Panc1 (cell line): ENCODE data around the gene STK32C. TPM values are rescaled to one million over a fixed set of nuclear protein-coding genes. Genes with fewer than 3 reads are reported as not detected.

Experiments
- ATAC-seq: fragments of 200-7000 bp; cut with Tn5 transposase; 2 replicates; pipeline ENCODE4 v1.9.1; 2020; ENCODE audit warnings: mild to moderate bottlenecking, moderate library complexity
- BruUV-seq: library from RNA; stranded (reverse); fragments of 400-500 nt; replicated peaks from 2 replicates; lab custom pipeline; 2021; lab: Mats Ljungman, UMichigan
- CTCF ChIA-PET: fragments of 300-600 bp; sonication (Branson Sonifier 250); formaldehyde crosslinking; loops from one replicate; lab custom pipeline; 2022; ENCODE audit warnings: antibody characterized with exemption; lab: Charles Lee
- POLR2A ChIA-PET: fragments of 300-600 bp; sonication (Branson Sonifier 250); formaldehyde crosslinking; loops from one replicate; lab custom pipeline; 2022; ENCODE audit warnings: antibody characterized with exemption; lab: Charles Lee
- DNase-seq: peaks from one replicate; pipeline ENCODE4 v3.0.0-alpha.2; 2010; ENCODE audit warnings: low read depth, low spot score
- H3K27ac ChIP-seq: 2 replicates; pipeline ENCODE4 v1.5.1; 2011; ENCODE audit warnings: mild to moderate bottlenecking, low read length, inconsistent platforms
- H3K27me3 ChIP-seq: fragments of 200-500 bp; sonication (Bioruptor generic); 2 replicates; pipeline ENCODE4 v1.6.0; 2014; ENCODE audit warnings: low read length, inconsistent platforms; ENCODE audit not compliant: control insufficient read depth, insufficient read depth
- H3K36me3 ChIP-seq: fragments of 200-500 bp; sonication (Bioruptor generic); 2 replicates; pipeline ENCODE4 v1.5.1; 2014; ENCODE audit warnings: inconsistent platforms, mild to moderate bottlenecking, low read length, moderate library complexity; ENCODE audit not compliant: control insufficient read depth, insufficient read depth
- H3K4me1 ChIP-seq: 2 replicates; pipeline ENCODE4 v1.5.1; 2011; ENCODE audit warnings: inconsistent platforms, mild to moderate bottlenecking, low read length, moderate library complexity; ENCODE audit not compliant: control insufficient read depth, insufficient read depth
- H3K4me3 ChIP-seq, 2 experiments: 2 replicates each; pipeline ENCODE4 v1.5.1; 2011 to 2012; ENCODE audit warnings: low read depth in 2 of 2, low read length in 2 of 2, mild to moderate bottlenecking in 2 of 2, inconsistent platforms in 1 of 2, moderate library complexity in 1 of 2
- H3K9me3 ChIP-seq: fragments of 200-500 bp; sonication (Bioruptor generic); 2 replicates; pipeline ENCODE4 v1.5.1; 2014; ENCODE audit warnings: low read depth, mild to moderate bottlenecking, inconsistent platforms, low read length, moderate library complexity; ENCODE audit not compliant: control insufficient read depth, insufficient read depth
- CTCF ChIP-seq: fragments of 450-650 bp; IDR thresholded peaks from 2 replicates; pipeline ENCODE4 v1.5.1; 2017; ENCODE audit warnings: mild to moderate bottlenecking
- POLR2AphosphoS5 ChIP-seq: IDR thresholded peaks from 2 replicates; pipeline ENCODE4 v1.6.1; 2012; ENCODE audit warnings: mild to moderate bottlenecking, low read depth, low read length, moderate library complexity
- REST ChIP-seq, 2 experiments: IDR thresholded peaks; 2 replicates each; pipeline ENCODE4 v1.6.1; 2011 to 2012; ENCODE audit warnings: low read depth in 2 of 2, control low read depth in 1 of 2, low read length in 1 of 2, mild to moderate bottlenecking in 1 of 2, moderate library complexity in 1 of 2; ENCODE audit not compliant: insufficient read depth in 1 of 2
- SIN3A ChIP-seq: IDR thresholded peaks from 2 replicates; pipeline ENCODE4 v1.6.1; 2012; ENCODE audit warnings: low read depth, mild to moderate bottlenecking, low read length, moderate library complexity, borderline replicate concordance; ENCODE audit not compliant: insufficient read depth
- TCF7L2 ChIP-seq: IDR thresholded peaks from 2 replicates; pipeline ENCODE4 v1.6.1; 2011; ENCODE audit warnings: mild to moderate bottlenecking, low read depth, low read length, inconsistent platforms
- in situ Hi-C: cut with HindIII; loops from 2 replicates; pipeline ENCODE4 v1.10.0; 2016; ENCODE audit warnings: low sequenced_read_pairs, low pct_unique_long_range_greater_than_20kb
- intact Hi-C: fragments of 100-400 bp; cut with micrococcal nuclease; formaldehyde crosslinking; loops from one replicate; pipeline ENCODE4 v1.10.0; 2022; ENCODE audit not compliant: unreplicated experiment
- total RNA-seq: library from RNA; stranded (reverse); gene quantifications from one replicate; pipeline ENCODE4 v1.2.1, GENCODE V29; 2021; ENCODE audit not compliant: unreplicated experiment

The STK32C gene
- total RNA-seq, 1 experiment from 2014 or later: 53.7 TPM

- TF ChIP-seq REST (IDR thresholded peaks at IDR 0.05; ENCODE audit: insufficient read depth in 1 of 2, low read depth in 2 of 2, low read length in 1 of 2): no peak
- TF ChIP-seq CTCF: no peak
- TF ChIP-seq TCF7L2: no peak
- TF ChIP-seq SIN3A: no peak
- no peak for TF ChIP-seq POLR2AphosphoS5
- no peak for ATAC-seq
Measured at GRCh38 chr10:132206377-132206745, 101.4 kb downstream of the STK32C start.

GRCh38 chr10:132205650-132206376, 101.9 kb downstream of the STK32C start:
- in situ Hi-C loops (no loop called here), intact Hi-C loops (no loop called here)
- ATAC-seq (no peak), DNase-seq (no peak)
- H3K27ac ChIP-seq: no peak overlapping the region
- TF ChIP-seq REST (IDR thresholded peaks at IDR 0.05; ENCODE audit: insufficient read depth in 1 of 2, low read depth in 2 of 2, low read length in 1 of 2) (no peak), TCF7L2 (no peak), POLR2AphosphoS5 (no peak), CTCF (no peak), SIN3A (no peak)
- no TSS peak for BruUV-seq
- no peaks in the 10 kb centered on the region for H3K36me3 ChIP-seq
- no peak overlapping the region for H3K4me3 ChIP-seq
- H3K4me1 ChIP-seq: no peaks in the 10 kb centered on the region
- CTCF ChIA-PET: no interaction called here
- H3K9me3 ChIP-seq: no peaks in the 10 kb centered on the region
- POLR2A ChIA-PET: no interaction called here
- H3K27me3 ChIP-seq: no peaks in the 10 kb centered on the region

More at GRCh38 chr10:132206377-132206745, 101.4 kb downstream of the STK32C start:
- no peak overlapping the region for H3K27ac ChIP-seq
- DNase-seq: no peak
- intact Hi-C loops (no loop called here), in situ Hi-C loops (no loop called here)
- no peaks in the 10 kb centered on the region for H3K36me3 ChIP-seq
- ChIA-PET CTCF (no interaction called here), POLR2A (no interaction called here)
- no peak overlapping the region for H3K4me3 ChIP-seq
- H3K9me3 ChIP-seq: no peaks in the 10 kb centered on the region
- BruUV-seq: no TSS peak
- H3K27me3 ChIP-seq: no peaks in the 10 kb centered on the region
- H3K4me1 ChIP-seq: no peaks in the 10 kb centered on the region
